ENCODE results near the gene KRTAP9-6. TPM values are rescaled to one million over a fixed set of nuclear protein-coding genes. Genes with fewer than 3 reads are reported as not detected.

Gene KRTAP9-6
- total RNA-seq, 1 experiment from 2014 or later = not detected

GRCh38 chr17:41315204-41315794 lies 50.1 kb downstream of the KRTAP9-6 start, which contains the start of gene KRTAP17-1:
Gene KRTAP17-1 (minus strand): TSS chr17:41315710. CDS start chr17:41315650, 60 bp downstream.
- intact Hi-C loops (cut with micrococcal nuclease) = no loop called here
- POLR2A ChIA-PET = no interaction called here
- RAD21 ChIA-PET (ENCODE audit: low non-redundant PET in 1 of 2, low total read pairs in 2 of 2, uncharacterized antibody in 2 of 2, unreplicated experiment in 2 of 2) = no interaction called here

More at GRCh38 chr17:41315204-41315794, 50.1 kb downstream of the KRTAP9-6 start, which contains the start of gene KRTAP17-1:
- CTCF ChIA-PET = no interaction called here
- Histone ChIP-seq H3K27me3 (ENCODE audit: insufficient read depth, low read length) (no peaks in the 10 kb centered on the region), H3K79me2 (ENCODE audit: insufficient read depth, low read length) (no peaks in the 10 kb centered on the region), H3K4me1 (ENCODE audit: control insufficient read depth in 1 of 2, insufficient read depth in 2 of 2, low read length in 2 of 2) (no peaks in the 10 kb centered on the region), H3K4me2 (ENCODE audit: low read length) (no peak within 1 kb of the TSS), H3K27ac (ENCODE audit: low read depth, low read length) (no peak within 1 kb of the TSS), H3K36me3 (ENCODE audit: control insufficient read depth in 1 of 2, insufficient read depth in 2 of 2, low read length in 2 of 2) (no peaks in the 10 kb centered on the region), H2AFZ (ENCODE audit: low read depth, low read length, poor library complexity, severe bottlenecking) (no peak within 1 kb of the TSS), H3K9me3 (ENCODE audit: control insufficient read depth in 1 of 2, insufficient read depth in 1 of 2, low read depth in 1 of 2, low read length in 2 of 2) (peaks cover 4 to 17% of the 10 kb centered on the region in 2 experiments; a peak in 1 of 4 replicates), H4K20me1 (ENCODE audit: insufficient read depth) (no peaks in the 10 kb centered on the region), H3K9ac (ENCODE audit: low read length) (no peak within 1 kb of the TSS), H3K4me3 (replicated peaks in 1 of 2; ENCODE audit: low read depth in 1 of 2, low read length in 2 of 2) (no peak within 1 kb of the TSS), H3K9me2 (ENCODE audit: insufficient read depth) (no peaks in the 10 kb centered on the region)
- DNase-seq (ENCODE audit: low read depth, low spot score) (no peak), ATAC-seq (no peak)
- no TSS peak for BruUV-seq (replicated peaks)
- TF ChIP-seq POLR2A (IDR thresholded peaks at IDR 0.05; ENCODE audit: borderline replicate concordance, extremely low read depth, insufficient read depth, insufficient read length) = no peak
- TF ChIP-seq EZH2 (IDR thresholded peaks at IDR 0.05) = no peak
- TF ChIP-seq POLR2AphosphoS5 (IDR thresholded peaks at IDR 0.05; ENCODE audit: low read depth, low read length) = no peak
- no peak for TF ChIP-seq EZH2phosphoT487 (IDR thresholded peaks at IDR 0.05; ENCODE audit: borderline replicate concordance)
- no peak for TF ChIP-seq CBX3 (IDR thresholded peaks at IDR 0.05; ENCODE audit: low read depth)

Other genes starting within 250 kb of the KRTAP9-6 start
- gene KRTAP1-5, start 238.2 kb upstream of the KRTAP9-6 start, total RNA-seq (2021; ENCODE audit: unreplicated experiment) = not detected
- gene KRTAP1-4, start 235.2 kb upstream of the KRTAP9-6 start, total RNA-seq (2021; ENCODE audit: unreplicated experiment) = not detected
- gene KRTAP1-3, start 230.5 kb upstream of the KRTAP9-6 start, total RNA-seq (2021; ENCODE audit: unreplicated experiment) = not detected
- not detected for gene KRTAP1-1, start 223.9 kb upstream of the KRTAP9-6 start, total RNA-seq (2021; ENCODE audit: unreplicated experiment)
- not detected for gene KRTAP2-1, start 218.1 kb upstream of the KRTAP9-6 start, total RNA-seq (2021; ENCODE audit: unreplicated experiment)
- 1.2 TPM for gene KRTAP2-2, start 210.1 kb upstream of the KRTAP9-6 start, total RNA-seq (2021; ENCODE audit: unreplicated experiment)
- gene KRTAP2-3, start 205.3 kb upstream of the KRTAP9-6 start, total RNA-seq (2021; ENCODE audit: unreplicated experiment) = 6.3 TPM
- gene KRTAP2-4, start 199.5 kb upstream of the KRTAP9-6 start, total RNA-seq (2021; ENCODE audit: unreplicated experiment) = 0.76 TPM
- not detected for gene KRTAP4-7, start 181.2 kb upstream of the KRTAP9-6 start, total RNA-seq (2021; ENCODE audit: unreplicated experiment)
- not detected for gene KRTAP4-8, start 167.2 kb upstream of the KRTAP9-6 start, total RNA-seq (2021; ENCODE audit: unreplicated experiment)
- gene KRTAP4-16, start 163.2 kb upstream of the KRTAP9-6 start, total RNA-seq (2021; ENCODE audit: unreplicated experiment) = not detected
- not detected for gene KRTAP4-9, start 160.0 kb upstream of the KRTAP9-6 start, total RNA-seq (2021; ENCODE audit: unreplicated experiment)
- gene KRTAP4-11, start 147.0 kb upstream of the KRTAP9-6 start, total RNA-seq (2021; ENCODE audit: unreplicated experiment) = not detected
- not detected for gene KRTAP4-12, start 141.2 kb upstream of the KRTAP9-6 start, total RNA-seq (2021; ENCODE audit: unreplicated experiment)
- gene KRTAP4-6, start 124.8 kb upstream of the KRTAP9-6 start, total RNA-seq (2021; ENCODE audit: unreplicated experiment) = not detected
- gene KRTAP4-5, start 115.6 kb upstream of the KRTAP9-6 start, total RNA-seq (2021; ENCODE audit: unreplicated experiment) = not detected
- not detected for gene KRTAP4-4, start 104.6 kb upstream of the KRTAP9-6 start, total RNA-seq (2021; ENCODE audit: unreplicated experiment)
- not detected for gene KRTAP4-3, start 97.2 kb upstream of the KRTAP9-6 start, total RNA-seq (2021; ENCODE audit: unreplicated experiment)
- not detected for gene KRTAP4-2, start 87.2 kb upstream of the KRTAP9-6 start, total RNA-seq (2021; ENCODE audit: unreplicated experiment)
- not detected for gene KRTAP4-1, start 80.5 kb upstream of the KRTAP9-6 start, total RNA-seq (2021; ENCODE audit: unreplicated experiment)
- not detected for gene KRTAP9-1, start 75.5 kb upstream of the KRTAP9-6 start, total RNA-seq (2021; ENCODE audit: unreplicated experiment)
- not detected for gene KRTAP9-2, start 38.7 kb upstream of the KRTAP9-6 start, total RNA-seq (2021; ENCODE audit: unreplicated experiment)
- gene KRTAP9-3, start 32.9 kb upstream of the KRTAP9-6 start, total RNA-seq (2021; ENCODE audit: unreplicated experiment) = not detected
- not detected for gene KRTAP9-8, start 27.4 kb upstream of the KRTAP9-6 start, total RNA-seq (2021; ENCODE audit: unreplicated experiment)
- not detected for gene KRTAP9-4, start 15.7 kb upstream of the KRTAP9-6 start, total RNA-seq (2021; ENCODE audit: unreplicated experiment)
- gene KRTAP9-9, start 10.0 kb upstream of the KRTAP9-6 start, total RNA-seq (2021; ENCODE audit: unreplicated experiment) = not detected
- not detected for gene KRTAP9-7, start 10.3 kb downstream of the KRTAP9-6 start, total RNA-seq (2021; ENCODE audit: unreplicated experiment)
- gene KRTAP29-1, start 37.5 kb downstream of the KRTAP9-6 start, total RNA-seq (2021; ENCODE audit: unreplicated experiment) = 0.22 TPM
- not detected for gene KRTAP16-1, start 43.9 kb downstream of the KRTAP9-6 start, total RNA-seq (2021; ENCODE audit: unreplicated experiment)
- gene KRTAP17-1, start 50.3 kb downstream of the KRTAP9-6 start, total RNA-seq (2021; ENCODE audit: unreplicated experiment) = not detected
- gene KRT33A, start 85.5 kb downstream of the KRTAP9-6 start, total RNA-seq (2021; ENCODE audit: unreplicated experiment) = not detected
- gene KRT33B, start 104.4 kb downstream of the KRTAP9-6 start, total RNA-seq (2021; ENCODE audit: unreplicated experiment) = not detected
- gene KRT34, start 116.9 kb downstream of the KRTAP9-6 start, total RNA-seq (2021; ENCODE audit: unreplicated experiment) = not detected
- not detected for gene KRT31, start 132.2 kb downstream of the KRTAP9-6 start, total RNA-seq (2021; ENCODE audit: unreplicated experiment)
- gene KRT37, start 159.2 kb downstream of the KRTAP9-6 start, total RNA-seq (2021; ENCODE audit: unreplicated experiment) = not detected
- gene KRT38, start 175.6 kb downstream of the KRTAP9-6 start, total RNA-seq (2021; ENCODE audit: unreplicated experiment) = not detected
- gene KRT32, start 202.0 kb downstream of the KRTAP9-6 start, total RNA-seq (2021; ENCODE audit: unreplicated experiment) = 0.42 TPM
- not detected for gene KRT35, start 215.8 kb downstream of the KRTAP9-6 start, total RNA-seq (2021; ENCODE audit: unreplicated experiment)
- gene KRT36, start 224.5 kb downstream of the KRTAP9-6 start, total RNA-seq (2021; ENCODE audit: unreplicated experiment) = not detected
- gene KRT13, start 240.2 kb downstream of the KRTAP9-6 start, total RNA-seq (2021; ENCODE audit: unreplicated experiment) = 3.7 TPM